ENCODE results near the gene SHBG. TPM values are rescaled to one million over a fixed set of nuclear protein-coding genes. Genes with fewer than 3 reads are reported as not detected.
"Not testable (repeated sequence)": the region's sequence is repeated elsewhere in the genome, so short reads cannot be mapped to it uniquely, and the experiment has no call there.

SHBG gene
- total RNA-seq, 2 experiments from 2014 or later, result not detected

GRCh38 chr17:7633093-7633492, 3.2 kb downstream of the SHBG start:
- no peaks in the 10 kb centered on the region for H3K36me3 Mint-ChIP-seq (ENCODE audit: low read depth)
- CTCF ChIA-PET, result interaction anchor here (0.5 to 4.7 kb wide), 6 partner anchors 8 to 279 kb away, joined by 3 to 33 read pairs (median 4); partner anchors contain the start of genes TP53 and WRAP53
- H3K4me3 Mint-ChIP-seq, result no peak overlapping the region
- no peak for DNase-seq
- H3K9me3 Mint-ChIP-seq, result no peaks in the 10 kb centered on the region
- peaks cover 2% of the 10 kb centered on the region for H3K4me1 Mint-ChIP-seq
- no peaks in the 10 kb centered on the region for H3K27me3 Mint-ChIP-seq
- no peak overlapping the region for H3K27ac Mint-ChIP-seq
- POLR2A ChIA-PET, result no interaction called here

DNA sequence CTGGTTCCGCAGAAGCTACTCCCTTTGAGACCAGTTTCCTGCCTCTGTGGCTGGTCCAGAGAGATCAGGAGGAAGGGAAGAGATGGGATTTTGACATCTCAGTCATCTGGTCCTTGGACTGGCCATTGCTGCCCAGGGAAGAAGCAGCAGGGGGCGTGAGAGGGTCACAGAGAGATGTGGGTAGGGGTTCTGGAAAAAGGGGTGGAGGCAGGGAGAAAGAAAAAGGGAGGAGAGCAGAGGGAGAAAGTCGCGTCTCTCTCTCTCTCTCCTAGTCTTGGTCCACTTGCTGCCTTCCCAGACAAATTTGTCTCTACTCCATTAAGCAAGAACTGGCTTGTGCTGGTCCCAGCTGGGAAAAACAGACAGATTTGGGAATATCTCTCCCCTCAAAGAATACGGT, 4.4 kb downstream of the SHBG start:
- no peaks in the 10 kb centered on the region for H3K27me3 Mint-ChIP-seq
- ChIA-PET POLR2A (no interaction called here), CTCF (interaction anchor here (4.7 kb wide), 1 partner anchor 52 kb away, joined by 33 read pairs; the partner anchor contains the start of genes TP53 and WRAP53)
- H3K4me3 Mint-ChIP-seq, result no peak overlapping the region
- H3K4me1 Mint-ChIP-seq, result peaks cover 2% of the 10 kb centered on the region
- H3K9me3 Mint-ChIP-seq, result no peaks in the 10 kb centered on the region
- H3K36me3 Mint-ChIP-seq (ENCODE audit: low read depth), result no peaks in the 10 kb centered on the region
- DNase-seq, result no peak
- no peak overlapping the region for H3K27ac Mint-ChIP-seq

DNA sequence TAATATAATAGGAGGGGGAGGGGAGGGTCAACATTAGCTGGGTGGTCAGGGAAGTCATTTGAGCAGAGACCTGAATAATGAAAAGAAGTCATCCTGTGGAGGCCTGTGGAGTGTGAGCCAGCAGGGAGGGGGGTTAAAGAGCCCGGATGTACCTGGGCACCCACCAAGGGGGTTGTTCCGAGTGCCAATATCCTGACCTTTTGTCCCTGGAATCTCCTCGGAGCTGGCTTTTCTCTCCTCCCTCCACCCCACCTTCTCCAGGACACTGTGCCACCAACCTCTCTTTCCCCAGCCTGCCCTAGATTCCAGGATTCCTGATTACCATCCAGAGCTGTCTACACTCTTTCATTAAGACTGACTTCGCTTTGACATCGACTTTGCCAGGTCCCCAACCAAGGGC, 6.2 kb downstream of the SHBG start:
- DNase-seq, result no peak
- no peaks in the 10 kb centered on the region for H3K36me3 Mint-ChIP-seq (ENCODE audit: low read depth)
- no peaks in the 10 kb centered on the region for H3K27me3 Mint-ChIP-seq
- H3K4me1 Mint-ChIP-seq, result peaks cover 2% of the 10 kb centered on the region
- no peaks in the 10 kb centered on the region for H3K9me3 Mint-ChIP-seq
- H3K4me3 Mint-ChIP-seq, result no peak overlapping the region
- ChIA-PET CTCF (interaction anchor here (0.8 kb wide), 1 partner anchor 52 kb away, joined by 4 read pairs; no protein-coding TSS in a partner anchor), POLR2A (no interaction called here)
- H3K27ac Mint-ChIP-seq, result no peak overlapping the region

DNA sequence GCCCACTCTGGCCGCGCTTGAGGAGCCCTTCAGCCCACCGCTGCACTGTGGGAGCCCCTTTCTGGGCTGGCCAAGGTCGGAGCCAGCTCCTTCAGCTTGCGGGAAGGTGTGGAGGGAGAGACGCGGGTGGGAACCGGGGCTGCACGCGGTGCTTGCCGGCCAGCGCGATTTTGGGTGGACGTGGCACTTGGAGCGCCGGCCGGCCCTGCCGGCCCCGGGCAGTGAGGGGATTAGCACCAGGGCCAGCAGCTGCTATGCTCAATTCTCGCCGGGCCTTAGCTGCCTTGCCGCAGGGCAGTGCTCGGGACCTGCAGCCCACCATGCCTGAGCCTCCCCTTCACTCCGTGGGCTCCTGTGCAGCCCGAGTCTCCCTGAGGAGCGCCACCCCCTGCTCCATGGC, 10.8 kb downstream of the SHBG start:
- Mint-ChIP-seq H3K36me3 (ENCODE audit: low read depth) (no peaks in the 10 kb centered on the region), H3K27ac (no peak overlapping the region), H3K4me3 (no peak overlapping the region), H3K4me1 (peaks cover 22% of the 10 kb centered on the region), H3K27me3 (no peaks in the 10 kb centered on the region), H3K9me3 (peaks cover 2% of the 10 kb centered on the region)
- CTCF ChIA-PET, result interaction anchor here (1.5 kb wide), 1 partner anchor 8 kb away, joined by 7 read pairs; no protein-coding TSS in a partner anchor
- POLR2A ChIA-PET, result no interaction called here
- DNase-seq, result no peak

- H3K9me3 Mint-ChIP-seq; H3K27me3 Mint-ChIP-seq; H3K36me3 Mint-ChIP-seq (ENCODE audit: low read depth): not testable (repeated sequence)
- Mint-ChIP-seq H3K4me3 (peak overlapping the region; percentile 59), H3K4me1 (peaks cover 24% of the 10 kb centered on the region), H3K27ac (peak overlapping the region; percentile 62)
- peak; percentile 39 for DNase-seq
- ChIA-PET CTCF (interaction anchor here (0.9 to 1.5 kb wide), 3 partner anchors 9 to 53 kb away, joined by 3 to 7 read pairs (median 3); no protein-coding TSS in a partner anchor), POLR2A (interaction anchor here (0.6 to 1.2 kb wide), 4 partner anchors 16 to 64 kb away, joined by 3 to 5 read pairs (median 4); partner anchors contain the start of genes TP53 and WRAP53)
These were observed 11.7 kb downstream of the SHBG start for GRCh38 chr17:7641635-7642034.

DNA sequence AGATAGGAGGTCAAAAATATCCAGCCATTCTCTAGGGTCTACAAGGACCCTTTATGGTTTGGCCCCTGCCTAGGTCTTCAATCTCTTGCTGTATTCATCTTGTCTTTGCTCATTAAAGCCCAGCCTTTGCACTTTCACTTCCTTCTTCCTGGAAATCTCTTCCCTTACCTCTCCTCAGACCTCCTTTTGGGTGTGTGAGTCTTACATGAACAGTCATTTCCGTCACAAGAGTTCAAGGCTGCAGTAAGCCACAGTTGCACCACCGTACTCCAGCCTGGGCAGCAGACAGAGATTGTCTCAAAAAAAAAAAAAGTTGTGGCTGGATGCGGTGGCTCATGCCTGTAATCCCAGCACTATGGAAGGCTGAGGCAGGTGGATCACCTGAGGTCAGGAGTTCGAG, 14.8 kb downstream of the SHBG start:
- CTCF ChIA-PET, result no interaction called here
- POLR2A ChIA-PET, result no interaction called here

DNA sequence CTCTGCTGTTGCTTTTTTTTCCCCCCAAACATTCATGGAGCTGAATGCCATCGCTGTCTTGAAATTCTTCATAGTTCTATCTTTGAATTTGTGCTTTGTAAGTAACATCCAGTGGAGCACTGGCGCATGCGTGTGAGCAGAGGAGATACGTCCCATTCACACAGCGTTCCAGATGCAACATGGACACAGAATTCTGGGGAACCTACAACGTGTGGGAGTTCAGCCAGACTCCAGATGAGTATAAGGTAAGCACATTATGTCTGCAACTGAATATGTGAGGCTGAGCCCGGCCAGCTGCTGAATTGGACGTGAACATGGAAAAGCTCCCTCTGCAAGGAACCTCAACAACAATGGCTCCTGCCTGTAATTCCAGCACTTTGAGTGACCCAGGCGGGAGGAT, 16.5 kb downstream of the SHBG start:
- no peaks in the 10 kb centered on the region for H3K36me3 Mint-ChIP-seq (ENCODE audit: low read depth)
- peaks cover 1% of the 10 kb centered on the region for H3K9me3 Mint-ChIP-seq
- H3K4me3 Mint-ChIP-seq, result no peak overlapping the region
- no peak for DNase-seq
- ChIA-PET CTCF (interaction anchor here (0.6 kb wide), 1 partner anchor 13 kb away, joined by 3 read pairs; no protein-coding TSS in a partner anchor), POLR2A (no interaction called here)
- H3K4me1 Mint-ChIP-seq, result peaks cover 35% of the 10 kb centered on the region
- H3K27ac Mint-ChIP-seq, result no peak overlapping the region
- peaks cover 26% of the 10 kb centered on the region for H3K27me3 Mint-ChIP-seq

More for the DNA sequence above, 14.8 kb downstream of the SHBG start:
- peak overlapping the region; percentile 7 for H3K27ac Mint-ChIP-seq
- no peak for DNase-seq
- H3K4me1 Mint-ChIP-seq, result peaks cover 25% of the 10 kb centered on the region
- peaks cover 2% of the 10 kb centered on the region for H3K9me3 Mint-ChIP-seq
- no peak overlapping the region for H3K4me3 Mint-ChIP-seq
- H3K27me3 Mint-ChIP-seq, result peaks cover 12% of the 10 kb centered on the region
- no peaks in the 10 kb centered on the region for H3K36me3 Mint-ChIP-seq (ENCODE audit: low read depth)

DNA sequence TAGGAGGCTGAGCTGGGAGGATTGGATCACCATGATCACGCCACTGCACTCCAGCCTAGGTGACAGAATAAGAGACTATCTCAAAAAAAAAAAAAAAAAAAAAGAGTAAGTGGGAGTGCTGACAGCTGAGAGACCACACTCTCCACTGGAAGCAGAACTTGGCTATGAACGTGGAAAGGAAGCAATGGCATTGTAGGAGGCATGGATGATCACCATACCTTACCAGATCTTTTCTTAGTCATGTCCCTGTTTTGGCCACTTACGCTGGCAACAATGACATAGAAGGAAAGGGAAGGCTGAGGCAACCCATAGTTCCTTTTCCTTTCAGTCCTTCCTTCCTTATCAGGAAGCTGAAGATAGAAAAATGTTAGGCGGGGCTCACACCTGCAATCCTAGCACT, 17.1 kb downstream of the SHBG start:
- H3K9me3 Mint-ChIP-seq, result no peaks in the 10 kb centered on the region
- H3K4me1 Mint-ChIP-seq, result peaks cover 30% of the 10 kb centered on the region
- ChIA-PET CTCF (no interaction called here), POLR2A (no interaction called here)
- H3K4me3 Mint-ChIP-seq, result no peak overlapping the region
- peaks cover 29% of the 10 kb centered on the region for H3K27me3 Mint-ChIP-seq
- H3K36me3 Mint-ChIP-seq (ENCODE audit: low read depth), result no peaks in the 10 kb centered on the region
- no peak overlapping the region for H3K27ac Mint-ChIP-seq
- DNase-seq, result no peak

- H3K27me3 Mint-ChIP-seq, result peaks cover 47% of the 10 kb centered on the region
These were observed 20.7 kb downstream of the SHBG start, which contains the start of gene ATP1B2 for GRCh38 chr17:7650509-7651096. Gene ATP1B2 (plus strand): TSS chr17:7650926. CDS start chr17:7651519, 593 bp downstream.

DNA sequence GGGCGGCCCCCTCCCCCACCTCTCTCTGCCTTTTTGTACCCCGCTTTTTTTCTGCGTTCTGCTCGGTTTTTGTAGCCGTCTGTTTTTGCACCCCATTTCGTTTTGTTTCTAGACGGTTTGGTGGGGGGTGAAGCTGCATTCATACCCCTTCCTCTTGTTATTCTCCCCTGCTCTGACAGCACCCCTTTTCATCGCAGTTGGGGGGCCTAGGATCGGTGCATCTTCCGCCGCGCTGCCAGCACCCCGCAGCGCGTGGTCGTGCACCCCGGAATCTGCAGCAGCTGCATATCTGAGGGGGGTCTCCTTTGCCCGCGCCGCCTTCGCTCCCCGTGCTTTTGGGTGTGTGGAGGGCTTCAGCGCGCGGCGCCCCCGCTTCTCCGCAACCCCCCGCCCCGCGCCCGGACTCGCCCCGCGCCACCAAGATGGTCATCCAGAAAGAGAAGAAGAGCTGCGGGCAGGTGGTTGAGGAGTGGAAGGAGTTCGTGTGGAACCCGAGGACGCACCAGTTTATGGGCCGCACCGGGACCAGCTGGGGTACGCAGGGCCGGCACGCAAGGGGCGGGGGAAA, 21.2 kb downstream of the SHBG start:
- no peak overlapping the region for H3K27ac Mint-ChIP-seq
- H3K4me1 Mint-ChIP-seq, result peaks cover 16% of the 10 kb centered on the region
- no peaks in the 10 kb centered on the region for H3K36me3 Mint-ChIP-seq (ENCODE audit: low read depth)
- no peak for DNase-seq
- H3K4me3 Mint-ChIP-seq, result peak overlapping the region; percentile 62
- H3K27me3 Mint-ChIP-seq, result peaks cover 46% of the 10 kb centered on the region
- POLR2A ChIA-PET, result interaction anchor here (0.5 to 1.7 kb wide), 2 partner anchors 36 kb away, joined by 4 to 5 read pairs; partner anchors contain the start of genes FXR2, TP53 and WRAP53
- H3K9me3 Mint-ChIP-seq, result no peaks in the 10 kb centered on the region
- CTCF ChIA-PET, result interaction anchor here (0.9 to 2.0 kb wide), 6 partner anchors 8 to 385 kb away, joined by 3 to 10 read pairs (median 4); partner anchors contain the start of genes FXR2, SAT2, SHBG and TP53

More at GRCh38 chr17:7650509-7651096, 20.7 kb downstream of the SHBG start, which contains the start of gene ATP1B2:
- Mint-ChIP-seq H3K27ac (peak within 1 kb of the TSS; percentile 41), H3K9me3 (no peaks in the 10 kb centered on the region), H3K36me3 (ENCODE audit: low read depth) (no peaks in the 10 kb centered on the region), H3K4me3 (peak within 1 kb of the TSS; percentile 70), H3K4me1 (peaks cover 17% of the 10 kb centered on the region)
- POLR2A ChIA-PET, result interaction anchor here (0.5 to 1.7 kb wide), 2 partner anchors 36 to 37 kb away, joined by 4 to 5 read pairs; partner anchors contain the start of genes FXR2, TP53 and WRAP53
- peak; percentile 76 for DNase-seq
- CTCF ChIA-PET, result interaction anchor here (1.0 to 2.0 kb wide), 4 partner anchors 20 to 385 kb away, joined by 3 to 10 read pairs (median 4); partner anchors contain the start of genes FXR2, SAT2 and SHBG

- CTCF ChIA-PET, result interaction anchor here (0.6 to 2.0 kb wide), 6 partner anchors 9 to 386 kb away, joined by 3 to 10 read pairs (median 4); partner anchors contain the start of genes FXR2, SAT2, TP53 and WRAP53
- no peak for DNase-seq
- Mint-ChIP-seq H3K4me1 (peaks cover 15% of the 10 kb centered on the region), H3K36me3 (ENCODE audit: low read depth) (no peaks in the 10 kb centered on the region), H3K27me3 (peaks cover 41% of the 10 kb centered on the region), H3K27ac (no peak overlapping the region), H3K9me3 (no peaks in the 10 kb centered on the region), H3K4me3 (no peak overlapping the region)
- POLR2A ChIA-PET, result interaction anchor here (0.6 to 1.7 kb wide), 2 partner anchors 9 to 36 kb away, joined by 4 to 5 read pairs; partner anchors contain the start of genes TP53 and WRAP53
These were observed 21.9 kb downstream of the SHBG start for GRCh38 chr17:7651665-7652387.

Measured in activated CD4-positive, alpha-beta T cell treated with anti-CD3 and anti-CD28 coated beads, Interleukin-2, amount 10 ng/mL, durations not matched to agents 7 days and 5 days (primary cell).